GM12801 (cell line): ENCODE data around the gene ZBBX.

Experiments
- TF ChIP-seq, protein P1 (sequence below): IDR thresholded peaks from one replicate; pipeline ENCODE4 v1.5.1; 2011; ENCODE audit warnings: control low read depth; ENCODE audit not compliant: insufficient read length; ENCODE audit errors: extremely low read depth

The ZBBX gene

DNA sequence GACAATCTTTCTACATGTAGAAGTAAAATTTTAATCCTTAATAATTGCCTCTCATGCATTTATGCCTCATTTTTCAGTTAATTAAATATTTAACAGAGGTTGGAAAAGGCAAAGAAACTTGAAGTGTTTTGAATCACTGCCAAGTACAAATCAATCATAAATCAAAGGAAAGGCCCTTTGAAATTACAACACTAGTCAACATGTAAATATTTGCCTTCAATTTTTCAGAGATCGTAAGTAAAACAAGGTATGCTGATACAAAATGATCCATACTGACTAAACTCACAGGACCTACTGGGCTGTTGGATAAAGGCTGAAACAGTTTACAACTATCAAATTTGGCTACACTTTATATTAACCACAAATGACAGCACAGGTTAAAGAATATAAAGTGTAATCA is 33.9 kb downstream of the ZBBX start:
- TF ChIP-seq, protein P1, sequence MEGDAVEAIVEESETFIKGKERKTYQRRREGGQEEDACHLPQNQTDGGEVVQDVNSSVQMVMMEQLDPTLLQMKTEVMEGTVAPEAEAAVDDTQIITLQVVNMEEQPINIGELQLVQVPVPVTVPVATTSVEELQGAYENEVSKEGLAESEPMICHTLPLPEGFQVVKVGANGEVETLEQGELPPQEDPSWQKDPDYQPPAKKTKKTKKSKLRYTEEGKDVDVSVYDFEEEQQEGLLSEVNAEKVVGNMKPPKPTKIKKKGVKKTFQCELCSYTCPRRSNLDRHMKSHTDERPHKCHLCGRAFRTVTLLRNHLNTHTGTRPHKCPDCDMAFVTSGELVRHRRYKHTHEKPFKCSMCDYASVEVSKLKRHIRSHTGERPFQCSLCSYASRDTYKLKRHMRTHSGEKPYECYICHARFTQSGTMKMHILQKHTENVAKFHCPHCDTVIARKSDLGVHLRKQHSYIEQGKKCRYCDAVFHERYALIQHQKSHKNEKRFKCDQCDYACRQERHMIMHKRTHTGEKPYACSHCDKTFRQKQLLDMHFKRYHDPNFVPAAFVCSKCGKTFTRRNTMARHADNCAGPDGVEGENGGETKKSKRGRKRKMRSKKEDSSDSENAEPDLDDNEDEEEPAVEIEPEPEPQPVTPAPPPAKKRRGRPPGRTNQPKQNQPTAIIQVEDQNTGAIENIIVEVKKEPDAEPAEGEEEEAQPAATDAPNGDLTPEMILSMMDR, result no peak

DNA sequence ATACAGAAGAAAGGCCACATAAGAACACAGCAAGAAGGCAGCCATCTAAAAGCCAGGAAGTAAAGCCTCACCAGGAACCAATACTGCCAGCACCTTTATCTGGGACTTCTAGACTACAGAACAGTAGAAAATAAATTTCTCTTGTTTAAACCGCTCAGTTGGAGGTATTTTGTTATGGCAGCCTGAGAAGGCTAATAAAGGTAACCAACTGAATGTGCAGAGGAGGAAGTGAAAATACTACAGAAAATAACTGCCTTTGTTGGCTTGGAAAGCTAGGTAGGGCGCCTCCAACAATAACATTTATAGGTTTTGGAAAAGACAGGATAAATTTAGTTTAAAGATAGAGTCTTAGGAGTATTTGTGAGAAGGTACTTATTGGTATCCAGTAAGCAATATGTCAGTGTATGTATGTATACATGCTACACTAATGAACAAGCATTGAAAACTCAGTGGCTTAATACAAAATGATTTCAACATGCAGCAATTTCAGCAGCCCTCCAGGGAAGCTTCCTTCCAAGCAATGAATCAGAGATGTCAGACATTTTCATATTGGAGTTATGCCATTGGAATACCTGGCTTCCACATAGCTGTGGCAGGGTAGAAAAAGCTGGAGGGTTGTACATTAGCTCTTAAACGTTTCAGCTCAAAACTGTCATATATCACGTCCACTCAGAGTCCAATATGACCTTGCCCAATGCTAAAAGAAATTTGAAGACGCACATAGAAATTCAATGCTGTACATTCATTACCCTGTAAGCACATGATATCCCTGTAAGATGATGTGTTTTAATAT is 48.9 kb downstream of the ZBBX start:
- TF ChIP-seq, protein P1, result no peak

DNA sequence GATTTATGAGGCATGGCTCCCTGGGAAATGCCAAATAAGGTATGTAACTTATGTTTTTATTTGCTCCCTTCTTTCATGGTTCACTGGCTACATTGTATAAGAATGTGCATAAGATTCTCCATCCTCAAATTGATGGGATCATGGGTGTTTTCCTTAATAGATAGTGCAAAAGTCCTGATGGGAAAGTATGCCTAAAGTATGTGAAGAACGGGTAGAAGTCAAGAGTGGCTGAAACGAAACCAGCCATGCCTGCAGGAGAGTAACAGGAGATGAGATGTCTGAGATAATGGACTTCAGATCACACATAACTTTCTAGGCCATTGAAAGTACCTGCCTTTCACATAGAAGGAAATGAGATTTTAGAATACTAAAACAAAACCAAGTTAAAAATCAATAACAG is 56.5 kb downstream of the ZBBX start:
- TF ChIP-seq, protein P1, result no peak

DNA sequence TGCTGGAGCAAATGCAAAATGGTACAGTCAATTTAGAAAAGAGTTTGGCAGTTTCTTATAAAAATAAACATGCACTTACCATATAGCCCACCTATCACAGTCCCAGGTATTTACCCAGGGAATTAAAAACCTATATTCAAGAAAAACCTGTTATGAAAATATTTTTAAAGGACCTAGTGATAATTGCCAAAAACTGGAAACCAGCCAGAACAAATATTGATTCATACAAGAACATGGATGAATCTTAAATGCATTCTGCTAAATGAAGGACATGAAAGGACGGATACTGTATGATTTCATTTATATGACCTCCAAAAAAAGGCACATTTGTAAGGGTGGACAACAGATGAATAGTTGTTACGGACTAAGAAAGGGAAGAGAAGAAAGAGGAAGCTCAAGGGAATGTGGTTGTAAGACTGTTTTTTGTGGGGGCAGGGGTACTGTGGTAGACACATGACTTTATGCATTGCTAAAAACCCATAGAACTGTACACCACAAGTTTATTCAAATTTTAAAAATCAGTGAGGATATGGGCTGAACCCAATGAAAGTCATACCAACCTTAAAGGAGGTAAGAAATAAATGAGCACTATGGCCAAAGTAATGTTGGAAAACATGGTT is 61.0 kb downstream of the ZBBX start:
- TF ChIP-seq, protein P1, result no peak

DNA sequence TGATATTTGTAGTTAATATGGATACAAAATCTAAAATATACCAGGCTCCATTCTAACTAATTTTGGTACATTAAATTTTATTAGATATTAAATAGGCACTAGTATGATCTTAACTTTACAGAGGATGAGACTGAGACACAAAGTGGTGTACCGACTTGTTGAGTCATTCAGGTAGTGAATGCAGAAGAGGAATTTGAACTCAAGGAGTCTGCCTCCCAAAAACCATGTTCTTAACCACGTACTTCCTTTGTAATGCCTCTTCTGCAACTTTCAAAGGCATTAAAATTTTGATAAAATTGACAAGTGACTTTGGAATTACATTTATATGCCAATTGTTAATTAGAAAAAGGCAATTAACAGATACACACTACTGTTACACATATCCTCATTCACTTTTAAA is 61.8 kb downstream of the ZBBX start:
- TF ChIP-seq, protein P1, result no peak

DNA sequence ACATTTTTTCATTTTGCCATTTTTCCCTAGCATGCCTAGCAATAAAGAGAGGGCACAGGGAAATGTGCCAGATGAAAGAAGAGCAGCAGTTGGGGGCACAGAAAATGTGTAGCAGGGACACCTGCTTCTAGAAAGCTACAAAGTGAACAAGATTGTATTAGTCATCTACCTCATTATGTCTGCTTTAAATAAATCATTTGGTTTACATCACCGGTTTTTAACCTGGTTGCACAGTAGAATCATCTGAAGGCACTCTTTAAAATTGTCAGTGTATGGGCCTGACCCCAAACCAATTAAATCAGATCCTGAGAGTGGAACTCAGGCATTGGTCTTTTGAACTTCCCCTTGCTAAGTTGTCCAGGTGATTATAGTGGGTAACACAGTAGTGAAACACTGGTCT is 73.8 kb downstream of the ZBBX start:
- TF ChIP-seq, protein P1, result no peak

DNA sequence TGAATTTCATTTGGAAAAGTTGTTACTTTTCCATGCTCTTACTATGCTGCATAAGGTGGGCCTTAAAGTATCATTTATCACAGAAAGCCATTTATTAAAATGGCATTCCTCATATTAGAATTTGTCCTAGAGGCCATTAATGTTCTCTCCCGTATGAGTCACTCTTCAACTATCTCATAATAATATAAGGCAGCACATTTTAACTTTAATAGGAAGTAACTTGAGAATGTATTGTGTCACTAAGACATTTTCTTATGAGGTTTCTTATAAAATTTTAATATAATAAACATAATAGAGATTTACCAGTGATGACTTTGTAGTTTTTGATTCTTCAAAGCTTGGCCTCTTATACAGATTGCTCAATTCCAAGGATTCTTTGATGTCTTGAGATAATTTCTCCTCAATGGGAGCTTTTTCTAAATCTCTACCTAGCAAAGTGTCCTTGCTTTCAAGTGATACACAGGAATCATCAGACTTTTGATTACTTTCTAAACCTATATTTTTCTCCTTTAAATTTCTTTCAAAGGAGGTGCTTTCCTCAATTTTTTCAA is 74.7 kb downstream of the ZBBX start:
- TF ChIP-seq, protein P1, result no peak
